GM20000 (cell line): ENCODE data around the gene KIAA0513.

ENCODE experiments used
- DNase-seq: peaks from one replicate; pipeline ENCODE4 v3.0.0; 2012; ENCODE audit warnings: low spot score
- CTCF ChIP-seq: IDR thresholded peaks from 2 replicates; pipeline ENCODE4 v1.5.1; 2012; ENCODE audit warnings: mild to moderate bottlenecking, control low read depth; ENCODE audit errors: extremely low read depth, missing control alignments

The KIAA0513 gene

GRCh38 chr16:85058909-85059308 is 31.3 kb downstream of the KIAA0513 start:
- DNase-seq, result no peak
- TF ChIP-seq CTCF, result no peak

- no peak for DNase-seq
- no peak for TF ChIP-seq CTCF
Observed at GRCh38 chr16:85061566-85061965, 34.0 kb downstream of the KIAA0513 start.

GRCh38 chr16:85062323-85062722 is 34.7 kb downstream of the KIAA0513 start:
- DNase-seq, result no peak
- no peak for TF ChIP-seq CTCF

- TF ChIP-seq CTCF, result no peak
- no peak for DNase-seq
Observed at GRCh38 chr16:85062845-85063244, 35.2 kb downstream of the KIAA0513 start.

- no peak for TF ChIP-seq CTCF
- no peak for DNase-seq
Observed at GRCh38 chr16:85064186-85064585, 36.6 kb downstream of the KIAA0513 start.

- TF ChIP-seq CTCF, result no peak
- DNase-seq, result no peak
Observed at GRCh38 chr16:85065099-85065498, 37.5 kb downstream of the KIAA0513 start.

- DNase-seq, result no peak
- no peak for TF ChIP-seq CTCF
Observed at GRCh38 chr16:85066346-85066885, 38.8 kb downstream of the KIAA0513 start.

GRCh38 chr16:85067024-85067423 is 39.4 kb downstream of the KIAA0513 start:
- no peak for DNase-seq
- no peak for TF ChIP-seq CTCF
